Activated CD4-positive, alpha-beta T cell treated with anti-CD3 and anti-CD28 coated beads, Interleukin-2, amount 50 U/mL, for 24 hours (primary cell): ENCODE measurements around the gene LCOR.
"Not testable (repeated sequence)": the region's sequence is repeated elsewhere in the genome, so short reads cannot be mapped to it uniquely, and the experiment has no call there.

Experiments used
- DNase-seq, 2 donors: peaks; one replicate each; pipeline ENCODE4 v3.0.0-alpha.2; 2020; ENCODE audit warnings: low read depth in 1 of 2, low spot score in 1 of 2

The LCOR gene

GRCh38 chr10:96831867-96832720 is at the start of gene LCOR:
Gene LCOR (plus strand): TSS chr10:96832298. CDS start chr10:96949058, 116,760 bp downstream.
- peak; percentile 66 to 75 for DNase-seq

DNA sequence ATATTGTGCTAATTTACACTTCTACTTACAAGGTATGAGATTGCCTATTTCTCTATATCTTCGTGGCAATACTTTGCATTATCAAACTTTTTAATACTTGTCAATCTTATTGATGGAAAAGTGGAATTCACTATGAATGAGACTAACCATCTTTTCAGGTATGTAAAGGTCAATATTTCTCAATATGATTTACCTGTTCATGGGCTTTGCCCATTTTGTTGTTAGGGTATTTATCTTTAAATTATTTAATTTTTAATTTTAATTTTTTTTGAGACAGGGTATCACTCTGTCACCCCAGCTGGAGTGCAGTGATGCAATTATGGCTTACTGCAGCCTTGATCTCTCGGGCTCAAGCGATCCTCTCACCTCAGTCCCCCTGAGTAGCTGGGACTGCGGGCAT is 47.8 kb upstream of the LCOR start:
- no peak for DNase-seq

DNA sequence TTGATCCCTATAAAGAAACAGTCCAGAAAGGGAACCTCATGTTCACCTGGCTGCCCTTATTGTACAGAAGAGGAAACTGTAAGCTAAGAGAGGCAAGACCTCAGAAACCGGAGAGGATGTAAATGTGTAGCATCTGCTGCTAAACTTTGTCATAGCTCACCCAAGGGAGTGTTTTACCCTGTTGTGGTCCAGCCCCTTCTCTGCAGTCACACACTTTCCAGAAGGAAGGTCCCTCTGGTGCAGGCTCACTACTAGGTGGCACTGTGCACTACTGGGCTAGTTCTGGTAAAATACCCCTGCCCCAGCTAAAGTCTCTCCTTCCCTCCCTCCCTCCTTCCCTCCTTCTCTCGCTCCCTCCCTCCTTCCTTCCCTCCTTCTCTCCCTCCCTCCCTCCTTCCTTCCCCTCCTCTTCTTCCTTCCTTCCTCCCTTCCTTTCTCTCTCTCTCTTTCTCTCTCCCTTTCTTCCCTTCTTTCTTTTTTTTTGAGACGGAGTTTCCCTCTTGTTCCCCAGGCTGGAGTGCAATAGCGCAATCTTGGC is 42.5 kb upstream of the LCOR start:
- no peak for DNase-seq

DNA sequence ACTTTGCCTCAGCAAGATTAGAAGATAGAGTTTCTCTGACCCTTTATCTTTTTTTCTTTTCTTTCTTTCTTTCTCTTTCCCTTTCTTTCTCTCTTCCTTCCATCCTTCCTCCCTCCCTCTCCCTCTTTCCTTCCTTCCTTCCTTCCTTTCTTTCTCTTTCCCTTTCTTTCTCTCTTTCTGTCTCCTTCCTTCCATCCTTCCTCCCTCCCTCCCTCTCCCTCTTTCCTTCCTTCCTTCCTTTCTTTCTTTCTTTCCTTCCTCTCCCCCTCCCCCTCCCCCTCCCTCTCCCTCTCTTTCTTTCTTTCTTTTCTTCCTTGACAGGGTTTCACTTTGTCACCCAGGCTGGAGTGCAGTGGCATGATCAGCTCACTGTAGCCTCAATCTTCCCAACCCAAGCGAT is 40.2 kb upstream of the LCOR start:
- DNase-seq, result no peak

DNA sequence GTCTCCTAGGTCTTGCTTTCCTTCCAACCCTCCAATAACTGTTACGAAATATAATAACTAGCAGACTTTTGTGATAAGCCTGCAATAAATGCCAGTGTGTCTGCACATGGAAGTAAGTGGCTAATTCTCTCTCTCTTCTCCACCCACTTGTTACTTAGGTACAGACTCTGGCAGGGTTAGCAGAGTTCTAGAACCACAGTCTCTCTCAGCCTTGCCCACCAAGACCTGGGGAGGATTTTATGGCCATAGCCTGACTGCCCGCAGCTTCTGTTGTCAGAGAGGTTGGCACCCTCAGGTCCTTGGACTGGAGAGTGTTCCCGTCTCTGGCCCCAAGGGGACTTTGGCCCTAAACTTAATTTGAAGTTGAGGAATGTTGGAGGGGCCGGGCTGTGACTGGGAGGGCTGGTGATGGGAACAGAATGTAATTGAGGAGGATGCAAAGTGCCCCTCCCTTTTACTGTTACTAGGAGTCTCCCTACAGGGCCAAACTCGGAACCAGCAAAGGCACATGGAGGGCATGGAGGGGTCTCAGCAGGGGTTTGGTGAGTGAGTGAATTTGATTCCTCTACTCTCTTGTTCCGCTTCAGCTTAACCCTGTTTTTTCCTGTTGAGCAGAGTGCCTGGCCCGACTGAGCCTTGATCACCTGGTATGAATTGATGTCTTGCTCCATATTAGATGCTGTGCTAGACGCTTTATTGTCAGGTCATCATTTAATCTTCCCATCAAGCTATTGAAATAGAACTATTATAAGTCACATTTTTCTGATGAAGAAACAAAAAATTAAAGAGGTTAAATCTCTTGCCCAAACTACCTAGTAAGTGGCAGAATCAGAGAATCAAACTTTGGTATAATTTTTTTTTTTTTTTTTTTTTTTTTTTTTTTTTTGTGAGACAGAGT is 37.0 kb upstream of the LCOR start:
- DNase-seq, result no peak

DNA sequence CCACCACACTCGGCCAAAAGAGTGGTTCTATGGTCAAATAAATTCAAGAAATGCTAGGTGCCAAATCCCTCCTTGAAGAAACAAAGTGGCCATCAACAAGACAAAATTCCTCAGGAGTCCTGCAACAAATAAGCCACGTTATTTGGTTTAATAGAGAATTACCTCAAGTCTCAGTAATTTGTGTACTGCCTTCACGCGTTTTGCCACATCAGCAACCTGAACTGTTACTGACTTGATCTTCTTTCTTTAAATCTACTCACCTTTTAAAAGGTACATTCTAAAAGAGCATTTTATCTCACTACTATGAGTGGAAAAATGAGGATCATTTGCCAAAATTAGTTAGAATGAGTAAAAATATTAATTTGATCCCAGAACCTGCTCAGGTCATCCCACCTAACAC is 34.6 kb upstream of the LCOR start:
- DNase-seq, result no peak

- DNase-seq, result no peak
These were observed 28.8 kb upstream of the LCOR start for GRCh38 chr10:96803288-96803664.

- no peak for DNase-seq
These were observed 17.8 kb upstream of the LCOR start for GRCh38 chr10:96814264-96814663.

DNA sequence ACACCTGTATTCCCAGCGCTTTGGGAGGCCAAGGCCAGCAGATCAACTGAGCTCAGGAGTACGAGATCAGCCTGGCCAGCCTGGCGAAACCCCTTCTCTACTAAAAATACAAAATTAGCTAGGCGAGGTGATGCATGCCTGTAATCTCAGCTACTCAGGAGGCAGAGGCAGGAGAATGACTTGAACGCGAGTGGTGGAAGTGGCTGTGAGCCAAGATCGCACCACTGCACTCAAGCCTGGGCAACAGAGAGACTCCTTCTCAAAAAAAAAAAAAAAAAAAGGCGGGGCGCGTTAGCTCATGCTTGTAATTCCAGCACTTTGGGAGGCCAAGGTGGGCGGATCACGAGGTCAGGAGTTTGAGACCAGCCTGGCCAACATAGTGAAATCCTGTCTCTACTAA is 13.1 kb upstream of the LCOR start:
- DNase-seq, result not testable (repeated sequence)

DNA sequence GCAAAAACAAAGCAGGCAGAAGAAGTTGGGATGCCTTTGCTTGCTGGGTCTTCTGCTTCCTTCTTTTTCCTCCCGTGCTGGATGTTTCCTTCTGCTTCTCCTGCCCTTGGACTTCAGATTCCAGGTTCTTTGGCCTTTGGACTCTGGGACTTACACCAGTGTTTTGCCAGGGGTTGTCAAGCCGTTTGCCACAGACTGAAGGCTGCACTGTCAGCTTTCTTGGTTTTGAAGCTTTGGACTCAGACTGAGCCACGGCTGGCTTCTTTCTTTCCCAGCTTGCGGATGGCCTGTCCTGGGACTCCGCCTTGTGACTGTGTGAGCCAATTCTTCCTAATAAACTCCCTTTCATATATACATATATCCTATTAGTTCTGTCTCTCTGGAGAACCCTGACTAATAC is 11.3 kb upstream of the LCOR start:
- no peak for DNase-seq

DNA sequence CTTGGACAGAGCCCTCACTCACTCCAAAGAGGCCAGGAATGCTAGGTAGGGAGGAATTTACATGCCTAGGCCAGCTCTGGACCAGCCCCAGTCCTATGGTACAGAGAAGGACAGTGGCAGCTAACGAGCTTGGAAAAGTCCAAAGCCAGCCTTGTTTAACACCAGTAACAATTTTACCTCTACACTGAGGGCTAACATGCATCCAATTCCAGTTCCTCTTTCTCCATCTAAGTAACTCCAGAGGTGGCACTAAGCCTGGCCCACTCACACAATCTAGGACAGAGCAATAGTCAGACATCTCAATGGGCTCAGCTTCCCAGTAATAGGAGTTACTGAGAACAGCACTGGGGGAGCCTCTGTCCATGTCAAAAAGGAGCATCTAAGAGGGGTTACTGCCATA is 5.7 kb upstream of the LCOR start:
- no peak for DNase-seq

DNA sequence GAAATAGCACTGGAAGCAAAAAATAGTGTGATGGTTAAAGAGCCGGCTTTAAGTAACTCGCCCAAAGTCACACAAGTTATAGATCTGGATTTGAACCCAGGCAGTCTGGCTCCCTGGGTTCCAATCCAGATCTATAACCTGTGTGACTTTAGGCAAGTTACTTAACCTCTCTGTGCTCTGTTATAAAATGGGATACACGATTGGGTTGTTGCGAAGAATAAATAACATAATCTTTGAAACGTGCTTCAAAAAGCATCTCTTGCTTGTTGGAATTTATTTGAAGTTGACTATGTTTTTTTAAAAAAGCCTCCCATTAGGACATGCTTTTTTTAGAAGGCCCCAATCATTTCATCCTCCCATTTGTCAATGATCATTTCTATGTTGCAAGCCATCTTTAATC is 3.5 kb upstream of the LCOR start:
- DNase-seq, result no peak

DNA sequence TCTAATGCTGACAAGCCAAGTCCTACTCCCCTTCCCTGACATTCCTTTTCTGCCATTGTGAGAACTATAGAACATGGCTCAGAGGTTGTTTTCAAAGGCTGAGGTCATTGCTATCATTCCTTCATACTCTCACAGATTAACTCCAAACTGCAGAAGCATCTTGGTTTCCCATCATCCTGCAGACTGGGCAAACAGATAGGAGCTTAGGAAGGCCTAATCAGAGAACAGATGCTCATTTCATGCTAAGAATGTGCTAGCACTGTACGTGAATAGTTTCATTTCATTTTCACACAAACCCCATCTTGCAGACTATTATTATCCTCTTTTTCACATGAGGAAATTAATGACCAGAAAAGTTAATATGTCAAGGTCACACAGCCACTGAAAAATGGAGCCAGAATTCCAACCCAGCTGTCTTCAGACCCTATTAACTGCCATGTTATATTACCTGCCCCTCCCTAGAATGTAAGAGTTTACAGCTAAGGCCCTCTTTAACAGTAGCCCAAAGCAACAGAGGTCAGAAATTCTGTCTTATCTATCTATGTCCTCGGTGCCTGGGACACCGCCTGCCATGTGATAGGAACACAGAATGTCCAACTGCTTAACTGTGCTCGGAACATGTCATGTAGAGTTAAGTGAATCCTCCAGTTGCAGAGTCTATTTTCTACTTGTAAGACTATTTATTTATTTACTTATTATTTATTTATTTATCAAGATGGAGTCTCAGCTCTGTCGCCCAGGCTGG is 2.9 kb upstream of the LCOR start:
- no peak for DNase-seq

- DNase-seq, result peak; percentile 50 to 73
These were observed 1.4 kb upstream of the LCOR start for GRCh38 chr10:96830511-96831199.

DNA sequence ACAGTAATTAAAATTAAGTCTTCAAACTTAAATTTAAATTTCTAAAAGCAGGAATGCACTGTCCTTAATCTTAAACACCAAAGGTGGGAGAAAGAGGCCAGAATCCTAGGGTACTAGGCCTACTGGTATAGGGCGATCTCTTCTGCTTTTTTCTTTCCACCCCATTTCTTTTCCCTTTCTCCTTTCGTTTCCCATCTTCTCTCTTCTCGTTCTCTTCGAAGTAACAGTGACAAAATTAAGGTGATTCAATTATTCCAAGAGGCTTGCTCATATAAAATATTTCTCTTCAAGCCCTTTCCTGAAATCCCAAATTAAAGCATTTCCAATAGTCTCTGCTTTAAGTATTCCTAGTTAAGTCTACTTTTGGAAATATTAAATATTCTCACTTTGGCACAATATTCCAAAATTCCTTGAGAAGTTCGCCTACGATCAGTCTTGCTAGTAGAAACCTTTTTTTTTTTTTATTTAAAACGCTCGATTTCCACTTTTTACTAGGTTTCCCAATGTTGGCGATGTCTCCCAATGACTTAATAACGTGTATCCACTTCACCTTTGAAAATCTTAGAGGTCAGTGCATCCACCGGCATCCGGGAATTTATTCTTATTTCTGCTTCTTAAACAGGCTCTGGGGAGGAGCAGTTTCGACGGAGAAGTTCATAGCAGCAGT is 765 bp upstream of the LCOR start:
- no peak for DNase-seq

GRCh38 chr10:96832721-96833219 is 672 bp downstream of the LCOR start:
- DNase-seq, result peak; percentile 76 to 80

DNA sequence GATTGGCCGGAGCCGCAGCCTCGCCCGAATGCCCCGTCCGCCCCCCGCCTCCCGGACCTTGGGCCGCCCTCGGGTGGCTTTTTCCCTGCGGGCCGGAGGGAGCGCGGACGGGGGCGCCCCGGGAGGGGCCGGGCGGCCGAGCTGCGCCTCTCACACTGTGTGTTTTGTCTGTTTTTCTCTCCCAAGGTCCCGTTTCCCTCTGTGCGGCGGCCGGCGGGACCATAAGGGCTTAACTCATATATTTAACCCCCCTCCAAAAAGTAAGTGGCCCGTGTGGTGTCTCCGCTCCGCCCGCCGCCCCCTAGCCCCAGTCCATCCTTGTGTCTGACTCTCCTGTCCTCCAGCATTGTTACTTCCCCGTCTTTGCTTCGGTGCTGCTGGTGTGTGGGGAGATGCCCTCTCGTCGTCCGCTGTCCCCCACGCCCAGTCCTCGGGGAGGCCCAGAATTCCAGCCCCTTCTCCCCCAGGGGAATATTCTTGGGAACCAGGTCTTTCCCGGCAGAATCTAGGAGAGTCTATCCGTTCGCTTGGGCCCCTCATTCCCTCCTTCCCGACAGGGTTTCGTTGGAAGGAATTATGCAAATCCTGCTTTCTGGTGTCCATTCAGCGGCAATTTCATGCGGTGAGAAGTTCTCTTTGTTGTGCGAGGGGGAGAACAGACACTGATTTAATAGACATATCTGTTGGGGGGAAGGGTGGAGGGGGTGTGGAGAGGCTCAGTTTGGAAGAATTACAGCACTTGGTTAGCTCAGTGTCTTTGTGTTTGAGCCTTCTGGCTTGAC is 1.3 kb downstream of the LCOR start:
- no peak for DNase-seq

DNA sequence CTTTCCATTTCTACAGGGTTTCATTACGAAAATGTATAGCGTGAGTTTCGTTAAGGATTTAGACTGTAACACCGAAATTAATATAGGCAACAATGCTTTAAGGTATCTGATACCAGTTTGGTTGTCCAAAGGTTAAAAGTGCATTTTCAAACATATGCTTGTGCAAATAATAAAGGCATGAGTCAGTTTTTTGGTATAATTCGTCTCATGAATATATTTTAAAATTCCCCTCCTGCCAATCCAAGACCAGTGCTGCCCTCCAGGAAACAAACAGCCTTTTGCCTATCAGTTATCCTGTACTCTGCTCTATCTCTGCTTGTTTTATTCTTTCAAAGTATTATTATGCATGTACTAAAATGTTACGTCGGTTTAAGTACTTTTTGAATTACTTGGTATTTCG is 2.0 kb downstream of the LCOR start:
- DNase-seq, result no peak

DNA sequence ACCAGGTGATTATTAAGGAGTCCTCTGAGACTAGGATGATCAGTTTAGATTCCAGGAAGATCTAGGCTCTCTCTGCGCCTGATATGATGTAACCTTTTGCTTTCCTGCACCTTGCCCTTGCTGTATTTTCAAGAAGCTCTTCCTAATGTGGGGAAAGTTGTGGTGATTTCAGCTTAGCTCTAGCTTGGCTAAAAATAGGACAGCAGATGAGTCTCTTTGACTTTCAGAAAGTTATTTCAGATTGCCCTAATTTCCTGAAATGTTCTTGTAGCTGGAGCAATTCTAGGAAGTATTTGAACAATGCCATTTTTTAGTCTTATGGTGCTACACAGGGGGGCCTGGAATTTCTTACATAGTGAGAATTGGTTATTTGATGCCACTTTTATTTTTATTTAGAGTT is 3.8 kb downstream of the LCOR start:
- no peak for DNase-seq
